ENCODE data around the gene BGN. TPM values are rescaled to one million over a fixed set of nuclear protein-coding genes. Genes with fewer than 3 reads are reported as not detected.

The BGN gene
- 35.3 TPM for total RNA-seq
- long read RNA-seq, transcript BGN-201 (8 exons, 2,402 nt) = major isoform, 72 of 89 reads
- long read RNA-seq, partial matches to known transcripts = 13 of 89 reads
- long read RNA-seq, other reads (novel, unspliced or antisense) = 4 of 89 reads

DNA sequence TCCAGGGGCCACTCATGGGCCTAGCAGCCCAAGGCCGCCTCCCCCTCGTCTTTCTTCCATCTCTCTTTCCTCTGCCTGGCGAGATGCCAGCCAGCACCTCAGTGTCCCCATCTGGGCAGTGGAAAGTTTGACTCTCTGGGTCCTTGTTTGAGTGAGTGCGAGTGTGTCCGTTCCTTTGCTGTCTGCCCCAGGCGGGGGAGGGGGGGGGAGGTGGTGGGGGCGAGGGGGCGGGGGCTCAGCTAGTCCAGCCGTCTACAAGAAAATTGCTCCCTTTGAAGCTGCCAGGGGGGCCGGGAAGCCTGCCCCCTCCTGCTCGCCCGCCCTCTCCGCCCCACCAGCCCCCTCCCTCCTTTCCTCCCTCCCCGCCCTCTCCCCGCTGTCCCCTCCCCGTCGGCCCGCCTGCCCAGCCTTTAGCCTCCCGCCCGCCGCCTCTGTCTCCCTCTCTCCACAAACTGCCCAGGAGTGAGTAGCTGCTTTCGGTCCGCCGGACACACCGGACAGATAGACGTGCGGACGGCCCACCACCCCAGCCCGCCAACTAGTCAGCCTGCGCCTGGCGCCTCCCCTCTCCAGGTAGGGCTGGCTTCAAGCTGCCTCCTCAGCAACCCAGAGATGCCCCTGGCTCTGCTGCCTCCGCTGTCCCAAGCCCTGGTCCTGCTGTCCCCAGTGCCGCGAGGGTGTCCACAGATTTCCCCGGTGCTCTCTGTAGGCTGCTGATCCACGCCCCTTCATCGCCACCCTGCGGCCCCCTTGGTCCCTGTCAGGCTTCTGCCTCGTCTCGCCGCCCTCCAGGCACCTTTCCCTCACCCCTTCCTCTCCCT lies at the start of gene BGN:
Gene BGN (plus strand): TSS at position 440 of the 821 bp plus-strand sequence. CDS start 9,652 bp downstream, outside the sequence.
- DNase-seq = peak; percentile 58
- intact Hi-C loops (cut with DNase I) = no loop called here
- peak; percentile 52 for ATAC-seq (ENCODE audit: poor library complexity)

DNA sequence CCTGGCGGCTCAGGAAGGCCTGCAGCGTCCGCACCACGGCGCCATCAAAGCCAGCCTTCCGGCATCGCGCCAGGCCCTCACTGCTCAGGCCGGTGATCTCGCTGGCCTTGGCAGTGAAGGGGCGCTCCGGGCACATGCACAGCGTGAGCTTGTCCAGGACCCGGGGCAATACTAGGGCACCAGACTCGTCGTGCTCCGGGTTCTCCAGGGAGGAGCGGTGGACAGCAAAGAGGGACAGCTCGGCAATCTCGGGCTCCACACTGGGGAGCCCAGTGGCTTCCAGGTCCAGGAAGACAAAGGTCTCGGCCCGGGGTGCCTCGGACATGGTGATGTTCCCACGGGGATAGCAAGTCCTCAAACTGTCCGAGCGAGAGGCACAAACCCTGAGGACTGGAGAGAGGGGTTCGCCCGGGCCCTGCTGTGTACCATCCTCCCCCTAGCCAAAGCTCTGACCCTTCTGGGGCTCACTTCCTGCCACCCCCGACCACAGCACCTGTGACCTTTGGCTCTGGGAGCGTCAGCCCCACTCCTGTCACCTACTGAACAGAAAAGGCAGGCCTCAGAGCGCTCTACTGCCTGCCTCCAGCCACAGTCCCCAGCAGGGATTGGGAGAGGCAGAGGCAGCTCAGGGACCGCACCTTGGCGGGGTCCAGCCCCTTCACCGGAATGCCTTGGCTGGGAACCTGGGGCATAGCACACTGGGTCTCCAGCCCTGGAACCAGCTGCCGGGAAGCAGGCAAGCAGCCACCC lies 49.5 kb upstream of the BGN start:
- ATAC-seq (ENCODE audit: poor library complexity) (no peak), DNase-seq (no peak)
- intact Hi-C loops (cut with DNase I) = no loop called here

GRCh38 chrX:153445856-153446635 lies 48.7 kb upstream of the BGN start, which contains the start of gene TREX2:
TSS of gene TREX2 (minus strand) at chrX:153446056. CDS start at chrX:153445430, 626 bp downstream.
- ATAC-seq (ENCODE audit: poor library complexity) (no peak), DNase-seq (no peak)
- intact Hi-C loops (cut with DNase I) = no loop called here

- intact Hi-C loops (cut with DNase I) = no loop called here
- no peak for DNase-seq
- ATAC-seq (ENCODE audit: poor library complexity) = no peak
Observed at GRCh38 chrX:153446636-153446936, 48.2 kb upstream of the BGN start.

GRCh38 chrX:153446950-153447580 lies 47.7 kb upstream of the BGN start:
- DNase-seq (no peak), ATAC-seq (ENCODE audit: poor library complexity) (no peak)
- intact Hi-C loops (cut with DNase I) = no loop called here

DNA sequence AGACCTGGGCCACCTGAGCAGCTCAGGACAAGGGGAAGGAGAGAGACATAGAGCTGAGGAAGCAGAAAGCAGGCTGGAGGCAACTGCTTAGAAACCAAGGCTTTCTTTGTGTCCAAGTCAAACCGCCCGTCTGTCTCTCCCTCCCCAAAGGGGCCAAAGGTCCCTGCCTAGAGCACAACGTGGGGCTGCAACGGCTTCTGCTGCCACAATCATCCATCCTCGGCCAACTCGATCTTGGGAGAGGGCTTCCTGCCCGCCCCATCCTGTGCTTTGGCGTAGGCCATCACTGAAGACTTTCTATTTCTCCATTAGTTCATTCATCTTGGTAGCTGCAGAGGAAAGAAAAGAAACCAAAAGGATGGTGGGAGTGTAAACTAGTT lies 47.2 kb upstream of the BGN start:
- no peak for DNase-seq
- no peak for ATAC-seq (ENCODE audit: poor library complexity)
- intact Hi-C loops (cut with DNase I) = no loop called here

- ATAC-seq (ENCODE audit: poor library complexity) (no peak), DNase-seq (no peak)
- intact Hi-C loops (cut with DNase I) = no loop called here
Observed at GRCh38 chrX:153448556-153449367, 46.0 kb upstream of the BGN start.

DNA sequence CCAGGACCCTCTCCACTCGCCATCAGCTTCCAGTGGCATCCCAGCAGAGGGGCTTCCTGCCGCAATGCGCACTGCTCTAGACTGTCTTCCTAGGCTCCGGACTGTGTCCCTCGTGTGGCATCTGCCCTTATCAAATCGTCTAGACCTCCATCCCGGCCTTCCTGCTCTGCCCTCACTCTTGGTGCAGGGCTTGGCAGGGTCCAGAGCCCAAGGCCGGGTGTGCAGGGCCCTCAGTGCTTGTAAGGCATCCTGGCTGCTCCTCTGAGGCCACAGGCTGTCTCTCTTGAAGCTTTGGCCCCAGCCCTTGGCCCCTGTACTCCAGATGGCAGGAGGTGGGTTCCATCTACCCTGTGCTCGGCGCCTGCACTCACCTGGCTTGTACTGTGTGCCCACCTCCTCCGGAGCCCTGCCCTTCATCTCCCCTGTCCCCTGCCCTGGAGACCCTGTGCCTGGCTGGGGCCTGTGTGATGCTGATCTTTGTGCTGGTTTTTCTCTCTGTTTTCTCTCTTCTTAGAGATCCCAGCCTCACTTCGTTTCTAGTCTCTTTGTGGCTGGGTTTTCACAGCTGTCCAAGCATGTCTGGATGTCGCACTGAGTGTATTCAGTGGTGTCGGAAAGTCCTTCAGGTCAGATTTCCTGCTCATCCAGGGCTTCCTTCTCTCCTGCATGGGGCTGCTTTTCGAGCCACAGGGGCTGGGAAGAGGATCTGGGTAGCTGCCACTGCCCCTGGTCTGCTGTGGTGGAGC lies 45.2 kb upstream of the BGN start:
- ATAC-seq (ENCODE audit: poor library complexity) = no peak
- no peak for DNase-seq
- intact Hi-C loops (cut with DNase I) = no loop called here

DNA sequence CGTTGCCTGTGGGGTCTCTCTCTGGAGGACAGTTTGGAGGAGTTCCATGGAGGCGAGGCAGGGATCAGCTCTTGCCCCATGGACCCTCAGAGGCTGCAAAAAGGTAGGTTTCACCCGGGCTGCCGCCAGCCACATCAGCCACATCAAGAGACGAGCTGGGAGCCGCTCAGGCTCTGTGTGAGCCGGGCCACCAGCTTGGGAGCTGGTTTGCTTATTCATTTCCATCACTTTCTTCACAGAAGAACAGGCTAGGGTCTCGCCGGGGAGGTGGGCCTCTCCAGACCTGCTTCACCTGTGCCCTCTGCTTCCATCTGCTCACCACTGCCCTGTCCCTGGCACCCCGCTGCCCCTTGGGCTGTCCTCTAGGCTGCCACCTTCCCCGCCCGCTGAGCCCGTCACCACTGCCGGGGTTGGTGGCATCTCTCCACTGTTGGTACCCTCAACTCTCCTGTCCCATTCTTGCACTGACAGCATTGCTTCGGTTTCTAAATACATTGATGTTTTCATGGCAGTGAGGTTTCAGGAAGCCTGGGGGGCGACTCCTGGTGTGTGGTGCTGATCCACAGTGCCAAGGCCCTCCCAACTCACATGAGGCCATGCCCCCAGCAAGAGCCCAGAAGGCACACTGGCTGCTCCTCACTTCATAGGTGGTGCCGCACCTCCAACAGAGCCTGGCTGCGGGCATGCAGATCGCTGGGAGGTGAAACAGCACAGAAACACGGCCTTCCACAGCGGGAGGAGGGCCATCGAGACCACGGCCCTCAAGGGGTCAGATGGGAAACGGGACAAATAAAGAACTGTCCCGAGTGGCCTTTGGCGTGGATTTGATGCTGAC lies 44.4 kb upstream of the BGN start:
- DNase-seq = no peak
- no peak for ATAC-seq (ENCODE audit: poor library complexity)
- intact Hi-C loops (cut with DNase I) = no loop called here

DNA sequence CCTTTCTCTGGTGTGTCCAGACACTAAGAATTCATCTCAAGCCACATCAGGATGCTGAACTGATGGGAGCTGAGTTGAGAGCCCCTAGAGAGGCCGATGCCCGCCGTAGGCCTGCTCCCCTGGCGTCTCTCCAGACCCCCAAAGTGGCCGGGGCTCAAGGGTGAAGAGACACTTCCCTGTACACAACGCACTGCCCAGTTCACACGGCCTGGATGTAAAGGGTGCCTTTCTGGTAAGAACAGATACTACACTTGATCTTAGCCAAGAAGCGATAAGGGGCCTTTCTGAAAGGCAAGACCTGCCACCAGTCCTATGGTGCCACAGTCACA lies 43.9 kb upstream of the BGN start:
- intact Hi-C loops (cut with DNase I) = no loop called here
- ATAC-seq (ENCODE audit: poor library complexity) (no peak), DNase-seq (no peak)

GRCh38 chrX:153454901-153455550 lies 39.8 kb upstream of the BGN start:
- no peak for DNase-seq
- ATAC-seq (ENCODE audit: poor library complexity) = no peak
- intact Hi-C loops (cut with DNase I) = no loop called here

DNA sequence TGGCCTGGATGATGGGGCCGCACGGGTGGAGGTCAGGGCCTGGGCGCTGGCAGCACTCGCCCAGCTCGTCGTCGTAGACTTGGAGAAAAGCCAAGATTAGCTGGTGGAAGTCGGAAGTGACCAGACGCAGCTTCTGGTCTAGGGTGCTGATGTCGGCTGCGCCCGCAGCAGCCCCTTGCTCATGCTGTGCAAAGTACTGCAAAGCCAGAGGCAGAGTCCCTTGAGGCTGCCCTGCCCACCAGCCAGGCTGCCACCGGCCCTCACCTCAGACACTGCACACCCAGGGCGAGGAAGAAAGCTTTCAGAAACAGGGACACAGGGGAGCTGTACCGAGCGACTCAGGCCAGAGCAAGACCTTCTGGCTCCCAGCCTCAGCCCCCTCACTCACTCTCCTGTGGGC lies 39.2 kb upstream of the BGN start:
- no peak for ATAC-seq (ENCODE audit: poor library complexity)
- intact Hi-C loops (cut with DNase I) = no loop called here
- no peak for DNase-seq

DNA sequence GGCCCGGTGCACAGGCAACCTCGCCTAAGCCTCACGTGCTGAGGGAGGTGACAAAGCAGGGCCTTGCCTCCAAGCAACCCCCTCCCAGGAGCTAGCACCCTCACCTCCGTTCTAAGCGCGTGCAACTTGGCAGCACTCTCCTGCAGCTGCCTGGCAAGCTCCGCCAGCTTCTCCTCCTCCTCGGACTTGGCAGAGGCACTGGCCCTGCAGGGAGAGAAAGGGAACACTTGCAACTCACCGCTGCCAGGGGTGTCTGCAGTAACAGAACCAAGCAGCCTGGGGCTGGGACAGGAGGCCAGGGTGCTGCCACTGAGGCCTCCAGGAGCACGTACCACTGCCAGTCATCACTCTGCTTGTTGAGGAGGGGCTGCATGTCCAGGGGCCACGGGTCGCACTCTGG lies 38.6 kb upstream of the BGN start:
- DNase-seq (peak; percentile 68), ATAC-seq (ENCODE audit: poor library complexity) (peak; percentile 91)
- intact Hi-C loops (cut with DNase I) = no loop called here

DNA sequence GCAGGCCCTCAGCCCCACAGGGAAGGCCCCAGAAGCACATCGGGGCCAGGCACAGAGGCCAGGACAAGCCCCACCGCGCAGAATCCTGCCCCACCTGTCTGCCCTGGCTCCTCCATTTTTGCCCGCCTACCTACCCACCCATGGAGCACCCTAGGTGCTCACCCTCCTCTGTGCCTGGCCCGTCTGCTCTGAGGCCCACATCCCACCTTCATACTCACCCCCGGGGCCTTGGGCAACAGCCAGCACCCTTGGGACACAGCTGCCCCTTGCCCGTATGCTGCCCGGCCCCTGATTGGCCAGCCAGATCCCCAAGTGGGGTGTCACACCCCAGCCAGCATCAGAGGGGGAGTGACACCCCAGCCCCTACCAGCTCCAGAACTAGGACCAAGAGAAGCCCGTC lies 38.1 kb upstream of the BGN start:
- DNase-seq (peak; percentile 7), ATAC-seq (ENCODE audit: poor library complexity) (no peak)
- intact Hi-C loops (cut with DNase I) = no loop called here

DNA sequence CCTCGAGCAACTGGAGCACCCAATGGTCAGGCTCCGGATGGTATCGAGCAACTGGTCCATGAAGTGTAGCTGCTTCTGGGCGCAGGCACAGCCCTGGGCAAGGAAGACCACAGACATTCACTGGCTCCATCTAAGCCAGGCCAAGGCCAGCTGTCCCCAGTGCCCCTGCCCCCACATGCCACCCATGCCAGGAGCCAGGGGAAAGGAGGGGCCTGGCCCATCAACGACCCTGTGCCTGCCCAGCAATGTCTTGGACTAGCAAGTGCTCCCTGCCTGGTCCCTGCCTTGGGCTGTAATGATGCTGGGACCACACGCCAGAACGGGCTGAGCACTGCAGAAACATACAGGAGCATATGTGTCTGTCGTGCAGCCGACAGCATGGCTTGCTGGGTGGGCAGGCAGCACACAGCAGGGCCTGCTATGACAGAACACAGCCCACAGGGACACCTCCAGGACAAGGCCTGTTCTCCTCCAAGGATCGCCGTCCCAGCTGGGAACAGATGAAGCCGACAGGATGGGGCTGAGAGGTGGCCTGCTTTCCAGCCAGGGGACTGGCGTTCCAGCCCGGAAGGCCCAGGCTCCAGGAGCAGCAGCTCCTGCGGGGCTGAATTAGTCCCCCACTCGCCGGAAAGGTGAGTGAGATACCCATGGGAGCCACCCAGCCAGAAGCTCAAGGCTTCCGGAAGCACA lies 37.5 kb upstream of the BGN start:
- DNase-seq (peak; percentile 3), ATAC-seq (ENCODE audit: poor library complexity) (no peak)
- intact Hi-C loops (cut with DNase I) = no loop called here
